Brain microvascular endothelial cell (primary cell): ENCODE results near the gene DUSP7.

ENCODE experiments used
- DNase-seq: peaks from one replicate; pipeline ENCODE4 v3.0.0-alpha.2; 2020
- H3K27ac ChIP-seq: fragments of 250-450 bp; sonication (Bioruptor Pico); 2 replicates; pipeline ENCODE4 v1.5.1; 2020; ENCODE audit warnings: mild to moderate bottlenecking, moderate library complexity
- H3K27me3 ChIP-seq: fragments of 250-450 bp; sonication (Bioruptor Pico); replicated peaks from 2 replicates; pipeline ENCODE4 v1.5.1; 2020; ENCODE audit warnings: mild to moderate bottlenecking
- H3K36me3 ChIP-seq: fragments of 250-450 bp; sonication (Bioruptor Pico); replicated peaks from 2 replicates; pipeline ENCODE4 v1.5.1; 2020; ENCODE audit warnings: mild to moderate bottlenecking
- H3K4me3 ChIP-seq: 2 replicates; pipeline ENCODE4 v1.5.1; 2011; ENCODE audit warnings: low read depth, mild to moderate bottlenecking, control low read depth, low read length, moderate library complexity
- CTCF ChIP-seq: IDR thresholded peaks from 2 replicates; pipeline ENCODE4 v1.5.1; 2011; ENCODE audit warnings: low read depth, mild to moderate bottlenecking, moderate library complexity, low read length, control low read depth, inconsistent platforms; ENCODE audit errors: missing control alignments
- in situ Hi-C: cut with HindIII; loops from 2 replicates; pipeline ENCODE4 v1.10.0; 2017; ENCODE audit warnings: low sequenced_read_pairs, low pct_ligation_motif_present

Gene DUSP7

GRCh38 chr3:52095990-52096775 lies 39.8 kb upstream of the DUSP7 start:
- DNase-seq: no peak
- TF ChIP-seq CTCF: no peak
- in situ Hi-C loops: no loop called here
- Histone ChIP-seq H3K27me3 (no peaks in the 10 kb centered on the region), H3K27ac (no peak overlapping the region), H3K36me3 (no peaks in the 10 kb centered on the region), H3K4me3 (no peak overlapping the region)

- no peaks in the 10 kb centered on the region for H3K36me3 ChIP-seq
- in situ Hi-C loops: no loop called here
- H3K27me3 ChIP-seq: no peaks in the 10 kb centered on the region
- DNase-seq: no peak
- H3K27ac ChIP-seq: no peak overlapping the region
- H3K4me3 ChIP-seq: no peak overlapping the region
- TF ChIP-seq CTCF: no peak
These were observed 38.5 kb upstream of the DUSP7 start for GRCh38 chr3:52094571-52095485.

GRCh38 chr3:52093756-52094545 lies 37.6 kb upstream of the DUSP7 start:
- H3K36me3 ChIP-seq: no peaks in the 10 kb centered on the region
- H3K27ac ChIP-seq: no peak overlapping the region
- H3K4me3 ChIP-seq: no peak overlapping the region
- in situ Hi-C loops: no loop called here
- TF ChIP-seq CTCF: no peak
- no peaks in the 10 kb centered on the region for H3K27me3 ChIP-seq
- peak; percentile 63 for DNase-seq

- no peaks in the 10 kb centered on the region for H3K27me3 ChIP-seq
- no peak overlapping the region for H3K4me3 ChIP-seq
- TF ChIP-seq CTCF: no peak
- in situ Hi-C loops: no loop called here
- no peak overlapping the region for H3K27ac ChIP-seq
- no peak for DNase-seq
- H3K36me3 ChIP-seq: no peaks in the 10 kb centered on the region
These were observed 36.5 kb upstream of the DUSP7 start for GRCh38 chr3:52092891-52093290.

- DNase-seq: no peak
- Histone ChIP-seq H3K36me3 (no peaks in the 10 kb centered on the region), H3K4me3 (no peak overlapping the region), H3K27ac (no peak overlapping the region), H3K27me3 (no peaks in the 10 kb centered on the region)
- TF ChIP-seq CTCF: no peak
- in situ Hi-C loops: no loop called here
These were observed 35.9 kb upstream of the DUSP7 start for GRCh38 chr3:52092271-52092660.
